ENCODE results near the gene FOXP1. TPM values are rescaled to one million over a fixed set of nuclear protein-coding genes. Genes with fewer than 3 reads are reported as not detected.
"Not testable (repeated sequence)": the region's sequence is repeated elsewhere in the genome, so short reads cannot be mapped to it uniquely, and the experiment has no call there.

Gene FOXP1
- total RNA-seq, 4 donors from 2014 or later, result 169 to 300 (median 202) TPM

DNA sequence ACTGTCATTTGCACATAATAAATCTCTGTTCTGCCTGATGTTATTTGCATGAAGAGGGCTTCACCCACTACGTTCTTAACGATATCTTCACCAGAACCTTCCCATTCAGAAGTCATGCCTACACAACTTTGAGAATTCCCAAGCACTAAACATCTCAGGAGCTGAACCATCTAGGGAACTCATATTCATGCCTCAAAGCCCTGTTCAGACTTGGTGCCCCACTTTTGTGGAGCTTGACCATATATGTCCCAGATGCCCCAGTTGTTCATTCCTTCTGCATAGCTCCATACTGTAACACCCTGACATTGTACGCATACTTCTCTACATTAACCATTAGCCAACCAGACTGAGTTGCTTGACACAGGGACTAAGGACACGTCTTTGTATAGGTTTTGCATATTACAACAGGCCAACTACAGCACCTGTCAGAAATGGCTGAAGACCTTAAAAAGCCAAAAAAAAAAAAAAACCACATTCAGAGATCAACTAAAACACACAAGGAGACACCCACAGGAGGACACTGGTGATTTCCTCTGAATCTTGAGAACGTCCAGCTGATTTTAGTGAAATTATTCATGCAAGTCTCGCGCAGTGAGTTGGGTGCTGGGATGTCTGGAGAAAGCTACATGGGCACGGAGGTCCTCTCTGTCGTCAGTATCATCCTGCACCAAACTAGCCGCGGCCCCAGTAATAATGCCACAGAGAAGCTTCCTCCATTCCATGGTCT, 141.4 kb downstream of the FOXP1 start:
- Histone ChIP-seq H3K27ac (no peak overlapping the region), H3K36me3 (no peaks in the 10 kb centered on the region), H3K9me3 (no peaks in the 10 kb centered on the region), H3K4me3 (no peak overlapping the region), H3K27me3 (no peaks in the 10 kb centered on the region), H3K4me1 (peaks cover 0 to 75% (median 17%) of the 10 kb centered on the region in 3 donors)
- no peak for TF ChIP-seq POLR2AphosphoS5 (IDR thresholded peaks at IDR 0.05)
- 86 to 93% methylated on average over 6 to 11 of the region's 11 CpGs for whole genome bisulfite sequencing, 2 donors (ENCODE audit: low coverage in 1 of 2)
- no peak for ATAC-seq

DNA sequence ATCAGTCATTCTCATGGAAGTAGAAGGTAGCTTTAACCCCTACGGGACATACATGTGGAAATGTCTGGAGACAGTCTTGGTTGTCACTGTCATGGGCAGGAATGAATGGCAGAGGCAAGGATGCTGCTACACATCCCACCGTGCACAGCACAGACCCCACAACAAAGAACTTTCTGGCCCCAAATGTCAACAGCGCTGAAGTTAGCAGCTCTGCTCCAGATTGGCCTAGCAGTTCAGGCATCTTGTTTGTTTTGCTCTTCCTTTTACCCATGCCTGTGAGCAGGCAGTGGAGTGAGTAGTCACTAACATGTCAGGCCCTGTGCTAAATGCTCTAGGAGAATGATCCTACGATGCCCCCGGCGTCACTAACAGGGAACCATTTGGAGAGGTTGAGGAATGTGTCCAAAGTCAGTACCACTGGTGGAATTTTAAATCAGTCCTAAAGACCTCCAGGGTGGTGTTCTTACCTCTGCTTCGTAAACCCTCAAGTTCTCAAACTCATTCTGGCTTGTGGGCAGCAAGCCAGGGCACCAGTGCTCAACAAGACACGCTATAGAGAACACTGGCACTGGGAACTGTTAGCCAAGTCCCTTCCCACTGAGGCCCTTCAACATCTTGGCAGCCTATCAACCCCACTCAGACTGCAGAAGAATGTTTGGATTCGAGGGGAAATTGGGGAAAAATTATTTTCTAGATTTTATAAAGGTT, 142.2 kb downstream of the FOXP1 start:
- Histone ChIP-seq H3K27me3 (no peaks in the 10 kb centered on the region), H3K27ac (no peak overlapping the region), H3K36me3 (no peaks in the 10 kb centered on the region), H3K4me1 (peaks cover 0 to 71% (median 17%) of the 10 kb centered on the region in 3 donors), H3K4me3 (no peak overlapping the region), H3K9me3 (no peaks in the 10 kb centered on the region)
- TF ChIP-seq EP300 (IDR thresholded peaks at IDR 0.05) (no peak), POLR2AphosphoS5 (IDR thresholded peaks at IDR 0.05) (no peak), POLR2A (IDR thresholded peaks at IDR 0.05) (no peak)
- TF ChIP-seq, protein P1, sequence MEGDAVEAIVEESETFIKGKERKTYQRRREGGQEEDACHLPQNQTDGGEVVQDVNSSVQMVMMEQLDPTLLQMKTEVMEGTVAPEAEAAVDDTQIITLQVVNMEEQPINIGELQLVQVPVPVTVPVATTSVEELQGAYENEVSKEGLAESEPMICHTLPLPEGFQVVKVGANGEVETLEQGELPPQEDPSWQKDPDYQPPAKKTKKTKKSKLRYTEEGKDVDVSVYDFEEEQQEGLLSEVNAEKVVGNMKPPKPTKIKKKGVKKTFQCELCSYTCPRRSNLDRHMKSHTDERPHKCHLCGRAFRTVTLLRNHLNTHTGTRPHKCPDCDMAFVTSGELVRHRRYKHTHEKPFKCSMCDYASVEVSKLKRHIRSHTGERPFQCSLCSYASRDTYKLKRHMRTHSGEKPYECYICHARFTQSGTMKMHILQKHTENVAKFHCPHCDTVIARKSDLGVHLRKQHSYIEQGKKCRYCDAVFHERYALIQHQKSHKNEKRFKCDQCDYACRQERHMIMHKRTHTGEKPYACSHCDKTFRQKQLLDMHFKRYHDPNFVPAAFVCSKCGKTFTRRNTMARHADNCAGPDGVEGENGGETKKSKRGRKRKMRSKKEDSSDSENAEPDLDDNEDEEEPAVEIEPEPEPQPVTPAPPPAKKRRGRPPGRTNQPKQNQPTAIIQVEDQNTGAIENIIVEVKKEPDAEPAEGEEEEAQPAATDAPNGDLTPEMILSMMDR (IDR thresholded peaks at IDR 0.05), result no peak
- 62 to 74% methylated on average over 3 to 5 of the region's 9 CpGs for WGBS, 2 donors (ENCODE audit: low coverage in 1 of 2)
- no peak for ATAC-seq

DNA sequence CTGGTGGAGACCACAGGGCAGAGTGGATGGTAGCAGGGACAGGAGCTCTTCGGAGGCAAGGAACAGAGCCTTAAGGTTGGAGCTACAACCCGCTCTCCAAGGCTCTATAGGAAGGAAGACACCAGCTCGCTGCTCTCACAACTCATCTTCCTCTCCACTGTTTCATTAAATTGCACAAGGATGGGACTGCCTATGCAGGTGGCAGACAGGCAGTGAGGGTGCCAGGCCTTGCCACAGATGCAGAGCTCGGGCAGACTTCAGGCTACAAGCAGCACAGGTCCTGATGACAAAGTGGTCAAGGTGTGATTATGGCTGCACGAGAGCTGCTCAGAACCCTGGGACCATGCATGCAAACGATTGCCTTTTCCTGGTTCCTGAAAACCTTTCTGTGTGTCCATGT, 144.6 kb downstream of the FOXP1 start:
- 67% methylated on average over 1 of the region's 6 CpGs; no CpG with 5 or more reads in 1 of the 2 donors for WGBS, 2 donors (ENCODE audit: low coverage in 1 of 2)
- TF ChIP-seq, protein P1 (IDR thresholded peaks at IDR 0.05), result no peak
- TF ChIP-seq POLR2A (IDR thresholded peaks at IDR 0.05) (no peak), POLR2AphosphoS5 (IDR thresholded peaks at IDR 0.05) (no peak), EP300 (IDR thresholded peaks at IDR 0.05) (no peak)
- Histone ChIP-seq H3K4me1 (peaks cover 0 to 69% (median 17%) of the 10 kb centered on the region in 3 donors), H3K9me3 (no peaks in the 10 kb centered on the region), H3K4me3 (no peak overlapping the region), H3K27me3 (no peaks in the 10 kb centered on the region), H3K27ac (no peak overlapping the region), H3K36me3 (no peaks in the 10 kb centered on the region)
- ATAC-seq, result no peak

DNA sequence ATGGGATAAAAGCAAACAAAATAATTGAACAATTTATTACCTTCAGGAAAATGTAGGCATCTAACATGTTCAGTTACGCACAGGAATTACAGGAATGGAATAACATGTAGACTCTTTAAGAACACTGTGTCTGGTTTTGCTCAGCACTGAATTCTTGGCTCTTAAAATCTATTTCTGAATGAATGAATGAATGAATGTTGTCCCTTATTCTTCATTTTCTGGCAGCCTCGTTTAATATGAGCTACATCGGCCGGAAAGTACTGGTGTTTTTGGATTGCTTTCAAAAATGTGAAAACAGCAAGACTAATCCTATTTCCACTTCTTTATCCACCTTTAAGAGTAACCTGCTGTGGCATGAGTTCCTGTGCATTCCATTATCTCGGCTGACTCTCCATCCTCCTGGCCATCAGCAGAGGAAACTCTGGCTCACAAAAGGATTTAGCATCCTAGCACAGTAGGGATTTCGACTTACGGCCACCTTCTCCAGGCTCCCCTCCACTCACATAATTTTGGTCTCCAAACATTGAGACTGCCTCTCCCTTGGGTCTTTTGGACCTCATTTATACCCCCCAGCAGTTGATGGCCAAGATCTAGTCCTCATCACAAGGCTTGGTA, 145.3 kb downstream of the FOXP1 start:
- Histone ChIP-seq H3K9me3 (no peaks in the 10 kb centered on the region), H3K4me1 (peaks cover 0 to 76% (median 21%) of the 10 kb centered on the region in 3 donors), H3K4me3 (no peak overlapping the region), H3K27me3 (no peaks in the 10 kb centered on the region), H3K36me3 (no peaks in the 10 kb centered on the region), H3K27ac (no peak overlapping the region)
- peak; percentile 45 for ATAC-seq
- WGBS, 2 donors (ENCODE audit: low coverage in 1 of 2), result 34 to 52% methylated on average over 6 to 7 of the region's 7 CpGs
- no peak for TF ChIP-seq EP300 (IDR thresholded peaks at IDR 0.05)
- no peak for TF ChIP-seq POLR2A (IDR thresholded peaks at IDR 0.05)
- TF ChIP-seq, protein P1 (IDR thresholded peaks at IDR 0.05), result no peak
- no peak for TF ChIP-seq POLR2AphosphoS5 (IDR thresholded peaks at IDR 0.05)

DNA sequence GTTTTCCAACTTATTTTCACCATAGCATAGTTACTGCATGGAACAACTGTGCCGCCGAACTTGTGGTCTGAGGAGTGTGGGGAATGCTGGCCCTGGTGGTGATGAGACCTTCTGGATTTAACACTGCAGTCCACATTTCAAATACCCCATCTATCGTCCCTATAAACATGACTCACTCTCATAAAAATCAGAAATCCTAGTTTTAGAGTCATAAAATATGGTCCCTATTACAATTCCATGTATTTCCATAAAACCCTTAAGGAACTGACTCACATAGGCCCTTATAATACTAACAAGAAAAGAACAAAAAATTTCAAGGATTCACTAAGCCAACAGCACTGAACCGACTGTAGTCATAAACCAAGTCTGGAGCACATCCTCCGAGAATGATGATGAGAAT, 147.2 kb downstream of the FOXP1 start:
- H3K4me1 ChIP-seq, result peaks cover 0 to 80% (median 21%) of the 10 kb centered on the region in 3 donors
- 92 to 93% methylated on average over 3 to 5 of the region's 5 CpGs for WGBS, 2 donors (ENCODE audit: low coverage in 1 of 2)
- no peaks in the 10 kb centered on the region for H3K27me3 ChIP-seq
- TF ChIP-seq EP300 (IDR thresholded peaks at IDR 0.05) (no peak), POLR2AphosphoS5 (IDR thresholded peaks at IDR 0.05) (no peak), POLR2A (IDR thresholded peaks at IDR 0.05) (no peak)
- TF ChIP-seq, protein P1 (IDR thresholded peaks at IDR 0.05), result no peak
- no peaks in the 10 kb centered on the region for H3K9me3 ChIP-seq
- no peak overlapping the region for H3K4me3 ChIP-seq
- no peaks in the 10 kb centered on the region for H3K36me3 ChIP-seq
- no peak for ATAC-seq
- H3K27ac ChIP-seq, result no peak overlapping the region

DNA sequence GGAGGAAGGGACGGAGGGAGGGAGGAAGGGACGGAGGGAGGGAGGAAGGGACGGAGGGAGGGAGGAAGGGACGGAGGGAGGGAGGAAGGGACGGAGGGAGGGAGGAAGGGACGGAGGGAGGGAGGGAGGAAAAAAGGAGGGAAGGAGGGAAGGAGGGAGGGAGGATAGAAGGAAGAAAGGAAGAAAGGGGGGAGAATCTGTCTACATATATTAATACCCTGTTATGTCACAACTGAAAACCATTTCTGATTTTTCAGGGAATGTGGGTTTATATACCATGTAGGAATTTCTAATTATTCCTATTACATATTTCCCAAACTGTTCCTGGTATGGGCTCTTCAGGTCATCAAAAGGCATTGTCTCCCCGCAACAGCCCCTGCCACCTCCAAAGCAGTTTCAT, 147.7 kb downstream of the FOXP1 start:
- H3K27ac ChIP-seq, H3K27me3 ChIP-seq, ATAC-seq, H3K4me3 ChIP-seq, H3K9me3 ChIP-seq, H3K36me3 ChIP-seq: not testable (repeated sequence)
- 87 to 90% methylated on average over 1 to 5 of the region's 7 CpGs for WGBS, 2 donors (ENCODE audit: low coverage in 1 of 2)
- peaks cover 0 to 75% (median 16%) of the 10 kb centered on the region in 3 donors for H3K4me1 ChIP-seq
